BLaER1 treated with 17β-estradiol and CSF1 and Interleukin-3, amounts not matched to agents 10 nM and 100 nM (cell line): ENCODE data around the gene ADARB2.
"Not testable (repeated sequence)": the region's sequence is repeated elsewhere in the genome, so short reads cannot be mapped to it uniquely, and the experiment has no call there.

Experiments
- H3K27ac ChIP-seq, 11 experiments: shearing (Covaris generic); formaldehyde crosslinking; 2 replicates each; pipeline ENCODE4 v1.8.1; 2022
- H3K27me3 ChIP-seq, 11 experiments: shearing (Covaris generic); formaldehyde crosslinking; 2 replicates each; pipeline ENCODE4 v1.8.1; 2022
- H3K36me3 ChIP-seq, 11 experiments: shearing (Covaris generic); formaldehyde crosslinking; 2 replicates each; pipeline ENCODE4 v1.8.1; 2022
- H3K4me1 ChIP-seq, 10 experiments: shearing (Covaris generic); formaldehyde crosslinking; 2 replicates each; pipeline ENCODE4 v1.8.1; 2022
- H3K4me2 ChIP-seq, 11 experiments: shearing (Covaris generic); formaldehyde crosslinking; 2 replicates each; pipeline ENCODE4 v1.8.1; 2022
- H3K4me3 ChIP-seq, 10 experiments: shearing (Covaris generic); formaldehyde crosslinking; 2 replicates each; pipeline ENCODE4 v1.8.1; 2022
- H3K9ac ChIP-seq, 11 experiments: shearing (Covaris generic); formaldehyde crosslinking; 2 replicates each; pipeline ENCODE4 v1.8.1; 2022
- H3K9me3 ChIP-seq, 11 experiments: shearing (Covaris generic); formaldehyde crosslinking; replicated peaks in 1 of 11; 2 replicates each; pipeline ENCODE4 v1.8.1; 2022
- H4K20me1 ChIP-seq, 11 experiments: shearing (Covaris generic); formaldehyde crosslinking; 2 replicates each; pipeline ENCODE4 v1.8.1; 2022
- Cebpa-rat ChIP-seq, 11 experiments: shearing (Covaris generic); IDR thresholded peaks; 2 replicates each; pipeline ENCODE4 v1.8.1; 2022

ADARB2 gene

DNA sequence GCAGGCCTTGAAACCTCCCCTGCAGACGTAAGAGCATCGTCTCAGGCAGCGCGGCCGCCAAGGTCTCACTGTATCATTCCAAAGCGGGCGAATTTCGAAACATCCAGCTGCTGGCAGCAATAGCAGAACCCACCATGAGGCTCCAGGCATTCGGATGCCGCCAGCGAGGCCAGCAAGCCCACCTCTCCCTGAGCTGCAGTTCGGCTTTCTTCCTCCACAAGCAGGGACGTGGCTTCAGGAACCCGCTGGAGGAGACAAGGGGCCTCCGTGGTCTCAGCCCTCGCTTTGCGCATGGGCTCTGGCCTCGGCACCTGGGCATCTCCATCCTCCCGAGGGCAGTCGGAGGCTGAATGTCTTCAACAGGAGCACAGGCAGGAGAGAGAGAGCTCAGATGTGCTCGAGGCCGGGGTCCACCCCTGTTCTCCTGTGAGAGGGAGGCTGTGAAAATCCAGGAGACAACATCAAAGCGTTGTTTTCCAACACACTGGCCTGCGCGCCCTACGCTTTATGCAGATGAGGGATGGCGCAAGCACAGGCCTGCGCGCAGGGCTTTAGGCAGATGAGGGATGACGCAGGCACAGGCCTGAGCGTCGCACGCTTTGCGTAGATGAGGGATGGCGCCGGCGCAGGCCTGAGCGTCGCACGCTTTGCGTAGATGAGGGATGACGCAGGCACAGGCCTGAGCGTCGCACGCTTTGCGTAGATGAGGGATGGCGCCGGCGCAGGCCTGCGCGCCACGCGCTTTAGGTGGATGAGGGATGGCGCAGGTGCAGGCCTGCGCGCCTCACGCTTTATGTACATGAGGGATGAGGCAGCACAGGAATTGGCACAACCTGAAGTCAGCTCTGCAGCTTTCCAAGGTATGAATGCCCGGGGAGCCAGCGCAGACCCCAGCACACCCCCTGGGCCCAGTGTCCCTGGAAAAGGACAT is 577.9 kb downstream of the ADARB2 start:
- Histone ChIP-seq H3K4me2 (no peak overlapping the region), H3K27me3 (peaks cover 0 to 4% (median 0%) of the 10 kb centered on the region in 11 experiments; a peak in 1 of 22 replicates), H3K9me3 (no peaks in the 10 kb centered on the region; a peak in 1 of 22 replicates), H3K36me3 (no peaks in the 10 kb centered on the region), H3K27ac (no peak overlapping the region), H4K20me1 (no peaks in the 10 kb centered on the region; a peak in 2 of 22 replicates), H3K4me3 (no peak overlapping the region), H3K4me1 (peaks cover 0 to 25% (median 14%) of the 10 kb centered on the region in 10 experiments; a peak in 12 of 20 replicates), H3K9ac (no peak overlapping the region)
- TF ChIP-seq Cebpa-rat (IDR thresholded peaks at IDR 0.05), result no peak

- H3K27me3 ChIP-seq, H3K9ac ChIP-seq, H3K27ac ChIP-seq, H3K4me2 ChIP-seq, H3K4me3 ChIP-seq, H3K9me3 ChIP-seq, H3K36me3 ChIP-seq, H4K20me1 ChIP-seq: not testable (repeated sequence)
- peaks cover 0 to 34% (median 22%) of the 10 kb centered on the region in 10 experiments; a peak in 16 of 20 replicates for H3K4me1 ChIP-seq
Observed at GRCh38 chr10:1158536-1158935, 578.8 kb downstream of the ADARB2 start.

DNA sequence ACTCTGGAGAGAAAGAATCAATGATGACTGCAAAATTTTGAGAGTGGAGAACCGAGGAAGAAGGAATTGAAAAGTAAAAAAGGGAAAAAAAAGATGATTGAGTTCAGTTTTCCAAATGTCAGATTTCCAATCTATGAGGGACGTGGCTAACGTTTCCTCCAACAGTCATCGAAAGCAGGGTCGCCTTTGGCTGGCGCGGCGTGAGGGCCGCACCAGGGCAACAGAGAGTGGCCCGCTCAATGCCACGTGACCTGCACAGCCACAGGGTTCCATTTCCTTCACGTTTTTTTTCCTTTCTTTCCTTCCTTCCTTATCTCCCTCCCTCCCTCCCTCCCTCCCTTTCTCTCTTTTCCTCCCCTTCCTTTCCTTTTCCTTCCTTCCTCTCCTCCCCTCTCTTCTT is 579.3 kb downstream of the ADARB2 start:
- H3K27me3 ChIP-seq, result peaks cover 0 to 9% (median 0%) of the 10 kb centered on the region in 11 experiments; a peak in 1 of 22 replicates
- no peak overlapping the region for H3K4me2 ChIP-seq
- H4K20me1 ChIP-seq, result no peaks in the 10 kb centered on the region; a peak in 2 of 22 replicates
- H3K9ac ChIP-seq, result no peak overlapping the region
- H3K9me3 ChIP-seq, result no peaks in the 10 kb centered on the region; a peak in 1 of 22 replicates
- no peak overlapping the region for H3K27ac ChIP-seq
- no peak overlapping the region for H3K4me3 ChIP-seq
- H3K4me1 ChIP-seq, result peaks cover 0 to 38% (median 26%) of the 10 kb centered on the region in 10 experiments; a peak in 16 of 20 replicates
- H3K36me3 ChIP-seq, result no peaks in the 10 kb centered on the region
- TF ChIP-seq Cebpa-rat (IDR thresholded peaks at IDR 0.05), result no peak

GRCh38 chr10:1157615-1157933 is 579.8 kb downstream of the ADARB2 start:
- TF ChIP-seq Cebpa-rat (IDR thresholded peaks at IDR 0.05), result no peak
- H3K27ac ChIP-seq, result no peak overlapping the region
- no peaks in the 10 kb centered on the region for H3K36me3 ChIP-seq
- H3K9ac ChIP-seq, result no peak overlapping the region
- no peak overlapping the region for H3K4me2 ChIP-seq
- H4K20me1 ChIP-seq, result no peaks in the 10 kb centered on the region; a peak in 2 of 22 replicates
- no peak overlapping the region for H3K4me3 ChIP-seq
- peaks cover 0 to 43% (median 31%) of the 10 kb centered on the region in 10 experiments; a peak in 16 of 20 replicates for H3K4me1 ChIP-seq
- H3K27me3 ChIP-seq, result peaks cover 0 to 9% (median 0%) of the 10 kb centered on the region in 11 experiments; a peak in 1 of 22 replicates
- no peaks in the 10 kb centered on the region for H3K9me3 ChIP-seq

DNA sequence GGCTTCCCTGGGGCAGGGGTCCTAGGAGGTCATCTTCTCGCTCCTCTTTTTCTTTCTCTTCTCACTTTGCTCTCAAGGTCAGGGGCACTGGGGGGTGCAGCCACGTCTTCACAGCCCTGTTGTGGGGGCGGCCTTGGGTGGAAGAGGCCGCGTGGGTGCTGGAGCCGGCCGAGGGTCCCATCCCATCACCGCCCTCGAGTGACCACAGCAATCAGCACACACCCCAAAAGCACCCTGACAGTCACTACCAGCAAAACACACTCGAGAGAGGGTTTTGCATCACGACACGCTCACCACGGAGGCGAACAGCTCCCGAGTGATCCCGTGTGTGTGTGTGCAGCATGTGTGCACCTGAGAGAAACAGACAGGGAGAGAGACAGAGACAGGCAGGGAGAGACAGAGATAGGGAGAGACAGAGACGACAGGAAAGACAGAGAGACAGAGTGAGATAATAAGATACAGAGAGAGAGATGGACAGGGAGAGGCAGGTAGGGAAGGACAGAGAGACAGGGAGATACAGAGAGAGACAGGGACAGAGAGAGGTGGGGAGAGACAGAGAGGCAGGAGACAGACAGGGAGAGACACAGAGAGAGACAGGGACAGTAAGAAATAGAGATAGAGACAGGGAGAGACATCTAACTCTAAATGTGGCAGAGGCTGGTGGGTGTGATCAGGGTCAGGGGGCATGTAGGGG is 580.3 kb downstream of the ADARB2 start:
- Histone ChIP-seq H3K27ac (no peak overlapping the region), H3K9ac (no peak overlapping the region), H3K4me2 (peak overlapping the region in 3 of 11 experiments; percentile 11 to 31 (median 20); a peak in 5 of 22 replicates), H3K4me3 (no peak overlapping the region), H3K9me3 (no peaks in the 10 kb centered on the region), H3K36me3 (no peaks in the 10 kb centered on the region), H3K4me1 (peaks cover 0 to 48% (median 36%) of the 10 kb centered on the region in 10 experiments; a peak in 16 of 20 replicates), H3K27me3 (peaks cover 0 to 9% (median 0%) of the 10 kb centered on the region in 11 experiments; a peak in 1 of 22 replicates), H4K20me1 (no peaks in the 10 kb centered on the region; a peak in 2 of 22 replicates)
- TF ChIP-seq Cebpa-rat (IDR thresholded peaks at IDR 0.05), result no peak

GRCh38 chr10:1156616-1156886 is 580.8 kb downstream of the ADARB2 start:
- Histone ChIP-seq H4K20me1 (no peaks in the 10 kb centered on the region; a peak in 2 of 22 replicates), H3K9ac (no peak overlapping the region), H3K27me3 (peaks cover 0 to 9% (median 0%) of the 10 kb centered on the region in 11 experiments; a peak in 1 of 22 replicates), H3K4me3 (no peak overlapping the region), H3K9me3 (no peaks in the 10 kb centered on the region), H3K27ac (no peak overlapping the region), H3K4me1 (peaks cover 0 to 54% (median 41%) of the 10 kb centered on the region in 10 experiments; a peak in 16 of 20 replicates), H3K36me3 (no peaks in the 10 kb centered on the region), H3K4me2 (peak overlapping the region in 3 of 11 experiments; percentile 11 to 31 (median 20); a peak in 5 of 22 replicates)
- no peak for TF ChIP-seq Cebpa-rat (IDR thresholded peaks at IDR 0.05)

DNA sequence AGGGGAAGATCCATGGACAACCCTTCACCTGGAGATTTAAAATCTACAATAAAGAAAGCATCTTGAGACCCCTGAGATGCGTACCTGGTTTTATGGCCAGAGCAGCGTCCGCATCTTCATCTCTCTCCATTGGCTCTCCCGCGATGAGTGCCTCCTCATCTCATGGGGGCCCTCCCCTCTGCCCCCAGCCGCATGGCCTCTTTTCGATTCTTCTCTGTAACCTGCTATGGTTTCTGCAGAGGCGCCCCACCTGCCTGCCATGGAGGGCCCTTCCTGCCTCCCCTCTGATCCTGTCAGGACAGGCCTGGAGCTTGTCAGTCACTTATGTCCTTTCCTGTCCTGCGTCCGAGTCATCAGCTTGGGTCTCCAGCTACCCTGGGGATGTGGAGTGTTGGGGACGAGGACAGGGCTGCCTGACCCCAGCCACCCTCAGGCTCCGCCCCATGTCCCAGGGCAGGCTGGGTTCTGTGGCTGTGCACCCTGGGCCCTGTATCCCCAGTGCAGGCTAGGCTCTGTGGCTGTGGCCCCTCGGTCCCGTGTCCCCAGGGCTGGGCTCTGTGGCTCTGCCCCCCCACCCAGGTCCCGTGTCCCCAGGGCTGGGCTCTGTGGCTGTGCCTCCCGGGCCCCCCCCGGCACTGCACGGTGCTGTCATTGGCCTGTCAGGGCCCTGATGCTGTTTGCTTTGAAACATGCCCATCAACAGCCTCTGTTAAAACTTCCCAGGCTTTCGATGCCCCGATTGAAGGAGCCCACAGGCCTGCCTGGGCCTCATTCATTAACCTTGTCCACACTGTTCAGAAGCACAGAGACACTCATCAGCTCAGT is 581.3 kb downstream of the ADARB2 start:
- Histone ChIP-seq H4K20me1 (no peaks in the 10 kb centered on the region; a peak in 2 of 22 replicates), H3K4me1 (peaks cover 3 to 59% (median 46%) of the 10 kb centered on the region in 10 experiments), H3K36me3 (no peaks in the 10 kb centered on the region), H3K27me3 (peaks cover 0 to 9% (median 0%) of the 10 kb centered on the region in 11 experiments; a peak in 1 of 22 replicates), H3K9ac (no peak overlapping the region), H3K4me3 (no peak overlapping the region), H3K4me2 (peak overlapping the region in 6 of 11 experiments; percentile 3 to 31 (median 12); a peak in 6 of 22 replicates), H3K27ac (no peak overlapping the region), H3K9me3 (no peaks in the 10 kb centered on the region)
- no peak for TF ChIP-seq Cebpa-rat (IDR thresholded peaks at IDR 0.05)

- peaks cover 0 to 10% (median 0%) of the 10 kb centered on the region in 11 experiments; a peak in 1 of 22 replicates for H3K27me3 ChIP-seq
- H3K4me1 ChIP-seq, result peaks cover 16 to 72% (median 59%) of the 10 kb centered on the region in 10 experiments
- no peak overlapping the region for H3K27ac ChIP-seq
- peak overlapping the region in 8 of 11 experiments; percentile 31 to 94 (median 82); a peak in 13 of 22 replicates for H3K4me2 ChIP-seq
- no peak for TF ChIP-seq Cebpa-rat (IDR thresholded peaks at IDR 0.05)
- H3K9ac ChIP-seq, result no peak overlapping the region
- peaks cover 0 to 4% (median 0%) of the 10 kb centered on the region in 11 experiments; a peak in 2 of 22 replicates for H4K20me1 ChIP-seq
- H3K9me3 ChIP-seq, result no peaks in the 10 kb centered on the region
- no peak overlapping the region for H3K4me3 ChIP-seq
- H3K36me3 ChIP-seq, result no peaks in the 10 kb centered on the region
Observed at GRCh38 chr10:1154531-1155295, 582.6 kb downstream of the ADARB2 start.
